PC-9 (cell line): ENCODE results near the gene TMEM120B. TPM values are rescaled to one million over a fixed set of nuclear protein-coding genes. Genes with fewer than 3 reads are reported as not detected.

Experiments used
- BruUV-seq: library from RNA; stranded (reverse); fragments of 400-500 nt; replicated peaks from 2 replicates; lab custom pipeline; 2021; lab: Mats Ljungman, UMichigan
- CTCF ChIA-PET: fragments of 300-600 bp; sonication (Branson Sonifier 250); formaldehyde crosslinking; loops from one replicate; lab custom pipeline; 2022; ENCODE audit warnings: antibody characterized with exemption; lab: Charles Lee
- POLR2A ChIA-PET: fragments of 300-600 bp; sonication (Branson Sonifier 250); formaldehyde crosslinking; loops from one replicate; lab custom pipeline; 2022; ENCODE audit warnings: antibody characterized with exemption; ENCODE audit not compliant: unreplicated experiment; lab: Charles Lee
- DNase-seq, 2 experiments: peaks; one replicate each; pipeline versions ENCODE4 v3.0.0 to v3.0.0-alpha.2; 2015 to 2022; ENCODE audit warnings: mixed read lengths in 1 of 2
- H2AFZ ChIP-seq: fragments of 200-600 bp; sonication (generic); 2 replicates; pipeline ENCODE4 v1.8.1; 2017; ENCODE audit warnings: antibody characterized with exemption
- H3F3A ChIP-seq: fragments of 200-600 bp; sonication (generic); 2 replicates; pipeline ENCODE4 v1.8.1; 2017; ENCODE audit warnings: antibody characterized with exemption, mild to moderate bottlenecking, low read depth; ENCODE audit not compliant: insufficient read depth
- H3K27ac ChIP-seq: fragments of 200-600 bp; sonication (generic); 2 replicates; pipeline ENCODE4 v1.6.1; 2016; ENCODE audit warnings: mixed run types
- H3K27me3 ChIP-seq: fragments of 200-600 bp; sonication (generic); 2 replicates; pipeline ENCODE4 v1.6.1; 2016; ENCODE audit warnings: low read depth, mixed run types; ENCODE audit not compliant: insufficient read depth
- H3K36me3 ChIP-seq: fragments of 200-600 bp; sonication (generic); 2 replicates; pipeline ENCODE4 v1.6.1; 2016; ENCODE audit warnings: low read depth, mixed run types
- H3K4me1 ChIP-seq: fragments of 200-600 bp; sonication (generic); replicated peaks from 2 replicates; pipeline ENCODE4 v1.6.1; 2016; ENCODE audit warnings: mixed run types; ENCODE audit not compliant: insufficient read depth
- H3K4me2 ChIP-seq: fragments of 200-600 bp; sonication (generic); 2 replicates; pipeline ENCODE4 v1.6.1; 2017; ENCODE audit warnings: mixed run types
- H3K4me3 ChIP-seq: fragments of 200-600 bp; sonication (generic); 2 replicates; pipeline ENCODE4 v1.6.1; 2016; ENCODE audit warnings: mixed run types
- H3K79me2 ChIP-seq: fragments of 200-600 bp; sonication (generic); 2 replicates; pipeline ENCODE4 v1.6.1; 2017; ENCODE audit warnings: low read depth, mixed run types
- H3K9me2 ChIP-seq: fragments of 200-600 bp; sonication (generic); 2 replicates; pipeline ENCODE4 v1.8.1; 2017; ENCODE audit warnings: mild to moderate bottlenecking; ENCODE audit not compliant: insufficient read depth
- H3K9me3 ChIP-seq: fragments of 200-600 bp; sonication (generic); 2 replicates; pipeline ENCODE4 v1.8.1; 2016; ENCODE audit warnings: low read depth; ENCODE audit not compliant: insufficient read depth
- H4K20me1 ChIP-seq: fragments of 200-600 bp; sonication (generic); 2 replicates; pipeline ENCODE4 v1.8.1; 2017; ENCODE audit not compliant: insufficient read depth
- EZH2 ChIP-seq: fragments of 200-600 bp; sonication (generic); IDR thresholded peaks from 2 replicates; pipeline ENCODE4 v1.8.0; 2017; ENCODE audit warnings: antibody characterized with exemption, low read depth
- intact Hi-C: fragments of 100-400 bp; cut with micrococcal nuclease; formaldehyde crosslinking; loops from one replicate; pipeline ENCODE4 v1.10.0; 2022; ENCODE audit not compliant: unreplicated experiment
- total RNA-seq: library from RNA; stranded (reverse); gene quantifications from 2 replicates; pipeline ENCODE4 v1.2.3, GENCODE V29; 2021
- TF ChIP-seq, protein P1 (sequence below): fragments of 200-600 bp; sonication (generic); conservative IDR thresholded peaks from 2 replicates; pipeline ENCODE4 v1.6.1; 2017; ENCODE audit warnings: mixed run types, antibody characterized with exemption, mild to moderate bottlenecking, moderate library complexity

TMEM120B gene
- total RNA-seq, 1 experiment from 2014 or later: 12.4 TPM

DNA sequence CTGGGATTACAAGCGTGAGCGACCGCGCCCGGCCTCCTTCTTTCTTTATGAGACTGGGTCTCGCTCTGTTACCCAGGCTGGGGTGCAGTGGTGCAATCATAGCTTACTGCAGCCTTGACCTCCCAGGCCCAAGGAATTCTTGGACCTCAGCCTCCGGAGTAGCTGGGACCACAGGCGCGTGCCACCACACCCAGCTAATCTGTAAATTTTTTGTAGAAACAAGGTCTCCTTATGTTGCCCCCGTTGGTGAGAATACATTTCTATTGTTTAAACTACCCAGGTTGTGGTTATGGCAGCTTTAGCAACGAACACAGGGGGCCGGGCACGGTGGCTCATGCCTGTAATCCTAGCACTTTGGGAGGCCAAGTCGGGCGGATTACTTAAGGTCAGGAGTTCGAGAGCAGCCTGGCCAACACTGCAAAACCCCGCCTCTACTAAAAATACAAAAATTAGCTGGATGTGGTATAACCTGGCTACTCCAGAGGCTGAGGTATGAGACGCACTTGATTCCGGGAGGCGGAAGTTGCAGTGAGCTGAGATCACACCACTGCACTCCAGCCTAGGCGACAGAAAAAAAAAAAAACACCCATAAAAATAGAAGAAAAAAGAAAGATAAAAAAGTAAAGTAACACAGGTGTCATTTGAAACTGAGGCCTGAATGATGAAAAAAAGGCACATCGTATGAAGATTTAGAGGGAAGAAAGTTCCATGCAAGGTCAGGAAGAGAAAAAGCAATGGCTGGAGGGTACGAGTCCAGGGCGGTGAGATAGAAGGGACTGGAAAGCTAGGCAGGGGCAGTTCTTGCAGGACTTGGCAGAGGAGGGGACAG is 977 bp upstream of the TMEM120B start:
- no TSS peak for BruUV-seq
- CTCF ChIA-PET: interaction anchor here (0.6 kb wide), 1 partner anchor 101 kb away, joined by 5 read pairs; no protein-coding TSS in a partner anchor
- H3K4me2 ChIP-seq: peak overlapping the region; percentile 95
- DNase-seq: peak; percentile 19 to 54
- H3K4me1 ChIP-seq: peaks cover 27% of the 10 kb centered on the region
- no peaks in the 10 kb centered on the region for H3K9me2 ChIP-seq
- no peaks in the 10 kb centered on the region for H3K36me3 ChIP-seq
- peak overlapping the region; percentile 77 for H3K4me3 ChIP-seq
- H2AFZ ChIP-seq: peak overlapping the region; percentile 86
- H3K27me3 ChIP-seq: no peaks in the 10 kb centered on the region
- no peaks in the 10 kb centered on the region for H4K20me1 ChIP-seq
- H3K27ac ChIP-seq: peak overlapping the region; percentile 40; the same call in 1 of the 2 replicates
- POLR2A ChIA-PET: interaction anchor here (0.6 to 0.8 kb wide), 3 partner anchors 25 to 92 kb away, joined by 3 to 5 read pairs (median 4); no protein-coding TSS in a partner anchor
- TF ChIP-seq, protein P1, sequence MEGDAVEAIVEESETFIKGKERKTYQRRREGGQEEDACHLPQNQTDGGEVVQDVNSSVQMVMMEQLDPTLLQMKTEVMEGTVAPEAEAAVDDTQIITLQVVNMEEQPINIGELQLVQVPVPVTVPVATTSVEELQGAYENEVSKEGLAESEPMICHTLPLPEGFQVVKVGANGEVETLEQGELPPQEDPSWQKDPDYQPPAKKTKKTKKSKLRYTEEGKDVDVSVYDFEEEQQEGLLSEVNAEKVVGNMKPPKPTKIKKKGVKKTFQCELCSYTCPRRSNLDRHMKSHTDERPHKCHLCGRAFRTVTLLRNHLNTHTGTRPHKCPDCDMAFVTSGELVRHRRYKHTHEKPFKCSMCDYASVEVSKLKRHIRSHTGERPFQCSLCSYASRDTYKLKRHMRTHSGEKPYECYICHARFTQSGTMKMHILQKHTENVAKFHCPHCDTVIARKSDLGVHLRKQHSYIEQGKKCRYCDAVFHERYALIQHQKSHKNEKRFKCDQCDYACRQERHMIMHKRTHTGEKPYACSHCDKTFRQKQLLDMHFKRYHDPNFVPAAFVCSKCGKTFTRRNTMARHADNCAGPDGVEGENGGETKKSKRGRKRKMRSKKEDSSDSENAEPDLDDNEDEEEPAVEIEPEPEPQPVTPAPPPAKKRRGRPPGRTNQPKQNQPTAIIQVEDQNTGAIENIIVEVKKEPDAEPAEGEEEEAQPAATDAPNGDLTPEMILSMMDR: no peak
- TF ChIP-seq EZH2: no peak
- intact Hi-C loops: loop anchor here (5.0 kb wide), 2 partner anchors 61 to 81 kb away; partner anchors contain the start of gene RHOF
- peaks cover 21% of the 10 kb centered on the region for H3K79me2 ChIP-seq
- H3F3A ChIP-seq: peaks cover 32% of the 10 kb centered on the region
- no peaks in the 10 kb centered on the region for H3K9me3 ChIP-seq

DNA sequence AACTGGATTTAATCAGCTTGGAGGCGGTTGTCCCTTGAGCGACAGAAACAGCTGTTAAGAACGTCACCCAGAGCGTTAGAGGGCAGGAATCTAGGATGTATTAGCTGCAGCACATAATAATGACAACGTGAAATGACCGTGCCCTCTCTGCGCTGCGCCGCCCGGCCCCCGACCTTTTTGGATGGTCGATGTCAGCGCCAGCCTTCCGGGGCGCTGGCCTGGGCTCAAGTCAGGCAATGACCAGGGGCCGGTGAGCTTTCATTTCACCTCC is 427 bp upstream of the TMEM120B start:
- Histone ChIP-seq H3K4me2 (peak overlapping the region; percentile 95), H4K20me1 (no peaks in the 10 kb centered on the region), H3K79me2 (peaks cover 21% of the 10 kb centered on the region), H3F3A (peaks cover 34% of the 10 kb centered on the region), H3K27ac (peak overlapping the region; percentile 40; the same call in 1 of the 2 replicates), H3K9me3 (no peaks in the 10 kb centered on the region), H3K9me2 (no peaks in the 10 kb centered on the region), H3K36me3 (no peaks in the 10 kb centered on the region), H2AFZ (peak overlapping the region; percentile 86), H3K4me3 (peak overlapping the region; percentile 77), H3K27me3 (no peaks in the 10 kb centered on the region), H3K4me1 (peaks cover 31% of the 10 kb centered on the region)
- TF ChIP-seq EZH2: no peak
- TF ChIP-seq, protein P1: no peak
- DNase-seq: peak in 1 of 2 experiments; percentile 39
- POLR2A ChIA-PET: interaction anchor here (0.6 to 0.8 kb wide), 2 partner anchors 63 to 91 kb away, joined by 4 to 5 read pairs; no protein-coding TSS in a partner anchor
- intact Hi-C loops: loop anchor here (5.0 kb wide), 2 partner anchors 60 to 80 kb away; partner anchors contain the start of gene RHOF
- BruUV-seq: TSS peak; percentile 72
- CTCF ChIA-PET: interaction anchor here (0.5 to 0.6 kb wide), 2 partner anchors 62 to 100 kb away, joined by 5 to 11 read pairs; no protein-coding TSS in a partner anchor

GRCh38 chr12:121713257-121713777 is 765 bp downstream of the TMEM120B start:
- H3K36me3 ChIP-seq: no peaks in the 10 kb centered on the region
- peak overlapping the region; percentile 77 for H3K4me3 ChIP-seq
- H3K4me1 ChIP-seq: peaks cover 35% of the 10 kb centered on the region
- TF ChIP-seq, protein P1: no peak
- TF ChIP-seq EZH2: no peak
- ChIA-PET POLR2A (interaction anchor here (0.5 to 0.7 kb wide), 3 partner anchors 57 to 87 kb away, joined by 3 to 12 read pairs (median 6); partner anchors contain the start of gene ORAI1), CTCF (no interaction called here)
- H3K9me3 ChIP-seq: no peaks in the 10 kb centered on the region
- H2AFZ ChIP-seq: peak overlapping the region; percentile 86
- H3K9me2 ChIP-seq: no peaks in the 10 kb centered on the region
- no peaks in the 10 kb centered on the region for H3K27me3 ChIP-seq
- peaks cover 27% of the 10 kb centered on the region for H3K79me2 ChIP-seq
- H3K4me2 ChIP-seq: peak overlapping the region; percentile 89
- intact Hi-C loops: loop anchor here (5.0 kb wide), 2 partner anchors 59 to 79 kb away; partner anchors contain the start of gene RHOF
- DNase-seq: no peak
- no peak overlapping the region for H3K27ac ChIP-seq
- H4K20me1 ChIP-seq: no peaks in the 10 kb centered on the region
- H3F3A ChIP-seq: peaks cover 37% of the 10 kb centered on the region
- BruUV-seq: no TSS peak
